BJ (cell line): ENCODE results near the gene ANO8. TPM values are rescaled to one million over a fixed set of nuclear protein-coding genes. Genes with fewer than 3 reads are reported as not detected.
A peak's percentile ranks its signal among the peaks of the same experiment; 100 is the strongest.

Experiments
- CTCF ChIA-PET: fragments of 350-600 bp; formaldehyde crosslinking; extraction: SDS; loops from one replicate; lab custom pipeline; 2021; ENCODE audit warnings: antibody characterized with exemption, inconsistent platforms; lab: Yijun Ruan, JAX
- POLR2A ChIA-PET: fragments of 300-600 bp; sonication (Branson Sonifier 250); formaldehyde crosslinking; extraction: SDS; loops from one replicate; lab custom pipeline; 2021; ENCODE audit warnings: antibody characterized with exemption; lab: Charles Lee
- DNase-seq: peaks from one replicate; pipeline ENCODE4 v3.0.0-alpha.2; 2011; ENCODE audit warnings: low read depth
- H3K27me3 ChIP-seq: 2 replicates; pipeline ENCODE4 v1.6.0; 2011; ENCODE audit warnings: low read length; ENCODE audit not compliant: control insufficient read depth, insufficient read depth
- H3K36me3 ChIP-seq: 2 replicates; pipeline ENCODE4 v1.5.1; 2011; ENCODE audit warnings: low read length; ENCODE audit not compliant: control insufficient read depth, insufficient read depth
- H3K4me3 ChIP-seq: 2 replicates; pipeline ENCODE4 v1.5.1; 2011; ENCODE audit warnings: low read depth, mild to moderate bottlenecking, control low read depth, low read length
- polyA minus RNA-seq: library from RNA; depleted of rRNA, polyadenylated mRNA; stranded (reverse); fragments of >200 nt; gene quantifications from 2 replicates; pipeline ENCODE4 v1.2.3, GENCODE V29; 2011; rRNA and poly(A)+ RNA removed
- polyA plus RNA-seq: library from polyadenylated mRNA; depleted of rRNA; stranded (reverse); fragments of >200 nt; gene quantifications from 2 replicates; pipeline ENCODE4 v1.2.3, GENCODE V29; 2011; rRNA removed
- TF ChIP-seq, protein P1 (sequence below): IDR thresholded peaks from 2 replicates; pipeline ENCODE4 v1.5.1; 2011; ENCODE audit warnings: low read depth, mild to moderate bottlenecking, control low read depth, inconsistent platforms, low read length, moderate library complexity; ENCODE audit not compliant: insufficient read depth

Gene ANO8, protein sequence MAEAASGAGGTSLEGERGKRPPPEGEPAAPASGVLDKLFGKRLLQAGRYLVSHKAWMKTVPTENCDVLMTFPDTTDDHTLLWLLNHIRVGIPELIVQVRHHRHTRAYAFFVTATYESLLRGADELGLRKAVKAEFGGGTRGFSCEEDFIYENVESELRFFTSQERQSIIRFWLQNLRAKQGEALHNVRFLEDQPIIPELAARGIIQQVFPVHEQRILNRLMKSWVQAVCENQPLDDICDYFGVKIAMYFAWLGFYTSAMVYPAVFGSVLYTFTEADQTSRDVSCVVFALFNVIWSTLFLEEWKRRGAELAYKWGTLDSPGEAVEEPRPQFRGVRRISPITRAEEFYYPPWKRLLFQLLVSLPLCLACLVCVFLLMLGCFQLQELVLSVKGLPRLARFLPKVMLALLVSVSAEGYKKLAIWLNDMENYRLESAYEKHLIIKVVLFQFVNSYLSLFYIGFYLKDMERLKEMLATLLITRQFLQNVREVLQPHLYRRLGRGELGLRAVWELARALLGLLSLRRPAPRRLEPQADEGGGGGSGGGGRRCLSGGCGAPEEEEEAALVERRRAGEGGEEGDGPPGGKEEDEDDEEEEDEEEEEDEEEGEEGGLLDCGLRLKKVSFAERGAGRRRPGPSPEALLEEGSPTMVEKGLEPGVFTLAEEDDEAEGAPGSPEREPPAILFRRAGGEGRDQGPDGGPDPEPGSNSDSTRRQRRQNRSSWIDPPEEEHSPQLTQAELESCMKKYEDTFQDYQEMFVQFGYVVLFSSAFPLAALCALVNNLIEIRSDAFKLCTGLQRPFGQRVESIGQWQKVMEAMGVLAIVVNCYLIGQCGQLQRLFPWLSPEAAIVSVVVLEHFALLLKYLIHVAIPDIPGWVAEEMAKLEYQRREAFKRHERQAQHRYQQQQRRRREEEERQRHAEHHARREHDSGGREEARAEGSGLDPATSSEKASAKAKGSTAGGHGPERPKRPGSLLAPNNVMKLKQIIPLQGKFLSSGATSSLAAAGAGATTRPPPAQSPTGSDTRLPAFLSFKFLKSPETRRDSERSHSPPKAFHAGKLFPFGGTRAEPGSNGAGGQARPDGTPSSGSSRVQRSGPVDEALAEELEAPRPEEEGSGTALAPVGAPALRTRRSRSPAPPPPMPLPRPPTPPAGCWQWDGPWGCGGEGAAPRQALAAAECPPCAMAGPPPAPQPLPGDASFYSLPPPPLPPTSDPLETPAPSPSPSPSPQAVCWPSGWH
- polyA plus RNA-seq (1.3 and 1.9 TPM in 2 replicates), polyA minus RNA-seq (1.7 and 2.3 TPM in 2 replicates)

DNA sequence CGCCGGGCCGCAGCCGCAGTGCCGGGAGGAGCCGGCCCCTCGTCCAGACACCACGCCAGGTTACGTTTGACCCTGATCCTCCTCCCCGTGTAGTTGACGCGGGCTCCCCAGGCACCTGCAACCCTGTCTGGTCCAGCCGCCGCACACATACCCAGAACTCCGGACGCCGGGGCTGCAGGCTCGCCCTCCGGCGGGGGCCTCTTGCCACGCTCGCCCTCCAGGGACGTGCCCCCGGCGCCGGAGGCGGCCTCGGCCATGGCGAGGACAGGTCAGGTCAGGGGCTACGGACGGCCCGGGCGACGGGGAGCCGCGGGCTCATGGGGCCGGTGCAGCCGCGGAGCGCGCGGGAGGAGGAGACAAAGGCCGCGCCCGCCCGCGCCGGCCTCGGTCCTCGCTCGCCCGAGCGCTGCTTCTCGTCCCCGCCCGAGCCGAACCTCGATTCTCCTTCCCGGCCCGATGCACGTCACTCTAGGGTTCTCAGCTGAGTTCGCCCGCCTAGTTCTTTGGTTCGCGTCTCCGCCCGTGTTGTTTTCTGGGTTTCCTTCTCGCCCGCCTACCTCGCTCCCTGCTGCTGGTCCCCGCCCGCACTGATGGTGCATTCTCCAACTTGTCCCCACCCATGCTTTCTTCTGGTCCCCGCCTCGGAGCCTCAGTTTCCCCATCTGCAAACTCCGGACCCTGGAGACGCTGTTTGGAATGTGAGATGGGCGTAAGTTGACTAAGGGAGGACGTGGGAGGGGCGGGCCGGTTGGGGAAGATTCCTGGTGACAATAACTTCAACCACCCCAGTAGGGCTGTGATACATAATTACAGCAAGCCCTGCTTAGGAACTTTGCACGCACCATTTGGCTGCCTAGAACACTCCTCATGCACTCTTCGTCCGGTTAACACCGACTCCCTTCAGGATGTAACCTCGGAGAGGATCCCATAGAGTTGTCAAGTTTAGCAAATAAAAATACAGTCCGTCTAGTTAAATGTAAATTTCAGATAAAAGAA, at the start of gene ANO8:
ANO8 (minus strand) TSS at position 442 of the 996 bp plus-strand sequence; CDS start at position 257, 185 bp downstream.
- Histone ChIP-seq H3K36me3 (no peaks in the 10 kb centered on the region; the same call in 1 of the 2 replicates), H3K4me3 (peak within 1 kb of the TSS; percentile 50), H3K27me3 (no peaks in the 10 kb centered on the region)
- TF ChIP-seq, protein P1, sequence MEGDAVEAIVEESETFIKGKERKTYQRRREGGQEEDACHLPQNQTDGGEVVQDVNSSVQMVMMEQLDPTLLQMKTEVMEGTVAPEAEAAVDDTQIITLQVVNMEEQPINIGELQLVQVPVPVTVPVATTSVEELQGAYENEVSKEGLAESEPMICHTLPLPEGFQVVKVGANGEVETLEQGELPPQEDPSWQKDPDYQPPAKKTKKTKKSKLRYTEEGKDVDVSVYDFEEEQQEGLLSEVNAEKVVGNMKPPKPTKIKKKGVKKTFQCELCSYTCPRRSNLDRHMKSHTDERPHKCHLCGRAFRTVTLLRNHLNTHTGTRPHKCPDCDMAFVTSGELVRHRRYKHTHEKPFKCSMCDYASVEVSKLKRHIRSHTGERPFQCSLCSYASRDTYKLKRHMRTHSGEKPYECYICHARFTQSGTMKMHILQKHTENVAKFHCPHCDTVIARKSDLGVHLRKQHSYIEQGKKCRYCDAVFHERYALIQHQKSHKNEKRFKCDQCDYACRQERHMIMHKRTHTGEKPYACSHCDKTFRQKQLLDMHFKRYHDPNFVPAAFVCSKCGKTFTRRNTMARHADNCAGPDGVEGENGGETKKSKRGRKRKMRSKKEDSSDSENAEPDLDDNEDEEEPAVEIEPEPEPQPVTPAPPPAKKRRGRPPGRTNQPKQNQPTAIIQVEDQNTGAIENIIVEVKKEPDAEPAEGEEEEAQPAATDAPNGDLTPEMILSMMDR: no peak
- CTCF ChIA-PET: interaction anchor here (1.0 to 2.2 kb wide), 7 partner anchors 29 to 57 kb away, joined by 3 to 10 read pairs (median 5); partner anchors contain the start of genes ABHD8 and MRPL34
- POLR2A ChIA-PET: interaction anchor here (0.5 to 0.6 kb wide), 2 partner anchors 11 to 132 kb away, joined by 5 read pairs; no protein-coding TSS in a partner anchor
- peak; percentile 79 for DNase-seq

DNA sequence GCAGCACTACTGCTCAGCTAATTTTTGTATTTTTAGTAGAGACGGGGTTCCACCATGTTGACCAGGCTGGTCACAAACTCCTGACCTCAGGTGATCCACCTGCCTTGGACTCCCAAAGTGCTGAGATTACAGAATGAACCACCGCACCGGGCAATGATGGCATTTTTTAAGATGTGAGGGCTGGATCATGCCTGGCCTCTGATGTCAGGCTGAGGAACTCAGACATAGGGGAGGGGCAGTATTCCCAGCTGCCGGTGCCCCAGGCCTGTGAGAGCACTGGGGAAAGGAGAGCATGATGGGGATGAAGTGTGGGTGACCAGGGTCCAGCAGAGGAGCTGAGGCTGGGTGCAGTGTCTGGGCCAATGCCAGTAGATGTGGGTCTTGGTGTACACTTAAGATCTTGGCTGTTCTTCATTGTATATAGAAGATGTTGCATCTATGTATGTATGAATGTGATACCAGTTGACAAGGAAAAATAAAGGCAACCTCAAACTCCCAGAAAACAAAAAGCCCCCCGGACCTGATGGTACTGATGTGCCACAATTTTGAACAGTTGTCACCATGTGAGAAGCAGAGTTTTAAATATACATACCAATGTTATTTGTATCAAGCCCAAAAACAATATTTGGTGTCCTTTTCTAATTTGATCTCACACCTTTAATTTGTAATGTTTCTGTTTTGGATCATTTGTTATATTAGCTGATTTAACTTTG, 45.9 kb upstream of the ANO8 start:
- TF ChIP-seq, protein P1: no peak
- Histone ChIP-seq H3K36me3 (no peaks in the 10 kb centered on the region), H3K4me3 (no peak overlapping the region), H3K27me3 (no peaks in the 10 kb centered on the region)
- POLR2A ChIA-PET: no interaction called here
- no peak for DNase-seq
- CTCF ChIA-PET: interaction anchor here (0.6 to 1.6 kb wide), 4 partner anchors 10 to 14 kb away, joined by 3 to 4 read pairs (median 3); no protein-coding TSS in a partner anchor

DNA sequence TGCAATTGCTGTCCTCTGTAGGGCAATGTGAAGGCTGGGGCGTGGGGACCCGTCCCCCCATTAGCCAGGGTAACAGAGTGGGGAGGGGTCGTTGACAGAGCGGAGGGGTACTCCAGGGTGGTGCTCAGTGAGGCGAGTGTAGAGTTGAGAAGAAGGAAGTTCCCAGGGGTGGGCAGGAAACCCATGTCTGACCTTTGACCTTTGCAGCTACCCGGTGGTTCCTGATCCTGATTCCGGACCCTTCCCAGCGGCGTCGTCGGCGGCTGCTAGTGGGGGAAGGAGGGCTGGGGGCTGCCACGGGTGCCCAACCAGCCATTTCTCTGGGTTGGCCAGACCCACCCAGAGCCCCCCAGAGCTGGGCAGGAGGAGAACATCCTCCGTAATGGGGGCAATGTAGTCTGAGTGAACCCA, 44.6 kb upstream of the ANO8 start:
- H3K36me3 ChIP-seq: no peaks in the 10 kb centered on the region
- POLR2A ChIA-PET: no interaction called here
- H3K27me3 ChIP-seq: no peaks in the 10 kb centered on the region
- no peak overlapping the region for H3K4me3 ChIP-seq
- DNase-seq: no peak
- TF ChIP-seq, protein P1: no peak
- CTCF ChIA-PET: interaction anchor here (1.3 to 1.6 kb wide), 2 partner anchors 11 to 15 kb away, joined by 3 read pairs; no protein-coding TSS in a partner anchor

DNA sequence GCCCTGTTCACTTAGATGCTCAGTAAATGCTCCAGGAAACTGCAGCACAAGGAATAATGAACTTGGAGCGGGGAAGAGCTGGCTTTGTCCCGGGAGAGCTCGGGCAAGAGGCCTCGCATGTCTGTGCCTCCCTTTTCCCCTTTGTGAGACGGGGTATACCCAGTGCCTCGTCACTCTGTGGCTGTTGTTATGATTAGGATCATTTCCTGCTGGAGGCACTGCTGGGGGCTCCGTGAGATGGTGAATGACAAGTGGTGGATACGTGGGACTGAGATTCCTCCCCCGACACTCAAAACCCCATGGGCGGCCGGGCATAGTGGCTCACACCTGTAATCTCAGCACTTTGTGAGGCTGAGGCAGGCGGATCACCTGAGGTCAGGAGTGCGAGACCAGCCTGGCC, 43.6 kb upstream of the ANO8 start:
- ChIA-PET POLR2A (no interaction called here), CTCF (no interaction called here)
- Histone ChIP-seq H3K36me3 (no peaks in the 10 kb centered on the region), H3K4me3 (no peak overlapping the region), H3K27me3 (no peaks in the 10 kb centered on the region)
- DNase-seq: no peak
- TF ChIP-seq, protein P1: no peak
